Measurements from ENCODE around the gene EXOSC5.

GRCh38 chr19:41412953-41413352, 15.8 kb upstream of the EXOSC5 start:
- no peak for TF ChIP-seq CTCF (IDR thresholded peaks at IDR 0.05; ENCODE audit: borderline replicate concordance, extremely low read depth, low read length, poor library complexity, severe bottlenecking)
- TF ChIP-seq EZH2 (IDR thresholded peaks at IDR 0.05; ENCODE audit: borderline replicate concordance, low read depth, low read length, severe bottlenecking): no peak
